Activated CD4-positive, alpha-beta T cell treated with anti-CD3 and anti-CD28 coated beads for 4 hours (primary cell): ENCODE data around the gene TRPV6.

Experiments
- DNase-seq, 2 donors: peaks; one replicate each; pipeline ENCODE4 v3.0.0-alpha.2; 2020

Gene TRPV6

DNA sequence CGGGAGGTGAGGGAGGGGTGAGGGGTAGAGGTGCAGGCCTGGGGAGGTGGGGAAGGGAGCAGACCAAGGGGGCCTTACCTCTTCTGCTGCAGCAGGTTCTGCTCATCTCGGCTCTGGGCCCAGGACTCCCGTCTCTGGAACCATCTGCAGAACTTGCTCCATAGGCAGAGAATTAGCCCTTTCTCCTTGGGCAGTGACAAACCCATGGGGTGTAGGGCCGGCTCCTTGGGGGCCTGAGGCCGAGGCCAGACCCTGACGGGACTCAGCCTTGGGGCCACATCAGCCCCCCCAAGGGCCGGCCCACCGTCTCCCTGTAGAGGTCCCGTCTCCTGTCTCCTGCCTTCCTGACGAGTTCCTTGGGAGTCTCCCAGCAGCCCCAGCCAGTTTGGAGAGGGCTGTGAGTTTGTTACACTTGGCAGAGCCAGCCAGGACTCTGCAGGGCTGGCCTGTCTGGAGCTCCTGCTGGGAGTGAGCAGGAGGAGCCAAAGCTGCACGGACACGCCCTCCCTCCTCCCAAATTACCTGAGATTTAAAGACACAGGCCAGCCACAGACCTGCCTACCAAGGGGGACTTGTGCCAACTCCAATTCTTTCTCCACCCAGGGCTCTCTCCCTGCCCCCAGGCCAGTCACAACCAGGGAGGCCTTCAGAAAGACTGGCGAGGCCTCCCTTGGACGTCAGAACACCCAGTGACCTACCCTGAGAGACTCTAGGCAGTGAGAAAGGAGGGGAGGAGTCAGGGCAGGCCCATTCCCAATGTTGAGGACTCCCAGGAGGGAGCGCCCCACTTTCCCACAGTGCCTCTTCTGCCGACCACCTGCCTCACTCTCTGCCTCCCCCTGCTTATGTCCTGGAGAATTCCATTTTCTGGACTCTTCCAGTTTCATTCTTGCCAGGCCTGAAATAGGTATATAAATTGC is at the start of gene TRPV6:
TSS of gene TRPV6 (minus strand) at position 435 of the 920 bp plus-strand sequence.
- DNase-seq: no peak

DNA sequence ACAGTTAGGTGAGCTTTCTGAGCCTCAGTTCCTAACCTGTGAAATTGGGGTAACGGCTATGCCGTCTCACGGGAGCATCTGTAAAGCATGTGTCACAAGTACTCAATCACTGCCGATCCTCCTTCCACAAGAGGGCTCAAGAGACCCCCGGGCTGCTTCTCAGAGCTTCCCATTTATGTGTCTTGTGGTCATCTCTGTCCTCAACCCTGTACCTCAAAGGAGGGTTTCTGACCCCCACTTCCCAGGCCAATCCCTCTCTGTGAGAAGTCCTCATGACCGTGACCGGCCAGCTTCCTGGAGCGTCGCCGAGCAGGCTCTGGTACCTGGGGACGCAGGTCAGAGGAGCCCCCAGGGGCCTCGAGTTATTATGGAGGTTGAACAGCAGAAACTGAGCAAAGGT is 48.5 kb upstream of the TRPV6 start:
- no peak for DNase-seq

DNA sequence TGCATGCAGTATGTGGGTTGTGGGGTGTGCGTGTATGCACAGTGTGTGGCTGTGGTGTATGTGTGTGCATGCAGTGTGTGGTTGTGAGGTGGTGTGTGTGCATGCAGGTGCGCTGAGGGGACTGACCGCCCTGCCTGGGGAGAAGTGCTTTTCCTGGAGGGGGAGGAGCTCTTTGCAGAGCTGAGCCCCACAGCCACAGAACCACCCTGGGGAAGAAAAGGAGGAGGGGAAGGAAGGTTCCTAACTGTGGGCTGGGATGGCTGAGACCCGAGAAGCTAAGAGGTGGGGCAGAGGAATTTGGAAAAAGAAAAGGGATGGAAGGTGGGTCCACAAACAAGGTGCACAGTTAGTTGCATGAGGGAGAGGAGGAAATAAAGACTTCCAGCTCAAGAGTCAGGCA is 48.1 kb upstream of the TRPV6 start, which contains the start of gene TRPV5:
TSS of gene TRPV5 (minus strand) at position 123 of the 400 bp plus-strand sequence. CDS start 287 bp downstream, outside the sequence.
- DNase-seq: no peak

DNA sequence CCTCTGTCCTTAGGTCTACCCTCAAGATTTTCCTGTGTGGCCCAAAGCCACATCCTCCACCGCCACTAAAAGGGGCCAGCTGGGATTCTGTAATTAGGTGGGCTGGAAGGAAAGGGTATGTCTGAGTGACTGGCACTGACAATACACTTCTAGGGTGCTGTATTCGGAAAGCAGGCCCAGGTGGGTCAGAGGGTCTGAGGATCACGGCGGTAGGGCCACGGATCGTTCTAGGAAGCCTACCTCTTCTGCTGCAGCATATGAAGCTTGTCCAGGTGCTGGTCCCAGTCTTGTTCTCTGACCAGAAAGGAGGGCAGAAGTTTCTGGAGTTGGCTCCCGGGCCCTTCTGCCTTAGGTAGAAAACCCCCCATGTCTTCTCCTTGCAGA is 47.5 kb upstream of the TRPV6 start:
- no peak for DNase-seq

DNA sequence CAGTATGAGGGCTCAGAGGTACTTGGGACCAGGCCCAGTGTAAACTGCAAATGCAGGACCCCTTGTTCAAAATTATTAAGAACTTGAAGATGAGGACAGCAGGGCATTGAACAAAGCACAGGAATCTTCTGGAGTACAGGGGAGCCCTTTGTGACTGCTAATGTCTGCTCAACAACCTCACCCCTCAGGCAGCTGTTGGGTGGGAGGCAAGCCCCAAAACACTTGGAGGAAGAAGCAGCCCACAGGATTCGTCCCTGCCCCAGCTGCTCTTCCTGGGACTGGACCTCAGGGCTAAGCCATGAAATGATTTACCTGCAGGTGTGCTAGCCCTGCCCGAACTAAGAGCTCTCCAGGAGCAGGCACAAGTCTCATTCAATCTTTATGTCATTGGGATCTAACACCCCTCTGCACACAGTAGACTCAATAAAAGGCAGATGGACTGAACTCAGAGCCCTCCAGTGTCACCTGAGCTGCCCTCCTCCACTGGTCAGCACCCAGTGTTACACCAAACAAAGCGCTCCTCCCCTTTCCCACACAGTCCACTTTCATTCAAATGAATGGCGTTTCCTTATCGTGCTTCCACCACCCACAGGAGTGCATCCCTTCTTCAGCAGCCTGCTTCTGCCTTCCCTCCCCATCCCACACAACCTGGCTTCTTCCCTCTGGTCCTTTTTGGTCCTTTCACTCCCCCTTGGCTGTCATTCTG is 47.0 kb upstream of the TRPV6 start:
- no peak for DNase-seq

DNA sequence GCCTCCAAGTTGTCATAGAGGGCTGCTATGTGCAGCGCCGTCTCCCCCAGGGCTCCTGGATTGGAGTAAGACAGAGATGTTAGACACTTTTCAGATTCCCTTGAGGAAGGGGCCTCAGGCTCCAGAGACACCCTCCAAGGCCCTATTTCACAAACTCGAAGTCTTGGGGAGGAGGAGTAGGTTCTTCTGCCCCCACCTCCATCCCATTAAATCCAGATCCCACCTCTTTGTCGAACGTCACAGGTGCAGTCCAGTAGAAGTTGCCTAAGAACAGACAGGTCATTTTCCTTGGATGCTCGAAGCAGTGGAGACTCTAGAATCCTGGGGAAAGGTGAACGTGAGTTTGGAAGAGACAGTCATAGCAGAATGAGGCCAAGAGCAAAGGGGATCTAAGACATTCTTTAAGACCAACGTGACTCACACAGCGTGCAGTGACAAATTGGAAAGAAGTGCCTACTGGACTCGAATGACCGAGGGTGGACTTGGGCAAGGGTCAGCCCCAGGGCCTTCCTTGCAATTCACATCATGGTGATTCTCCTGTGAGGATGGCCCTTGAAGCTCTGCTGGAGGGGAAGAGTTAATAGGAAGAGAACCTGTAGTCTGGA is 44.7 kb upstream of the TRPV6 start:
- no peak for DNase-seq

DNA sequence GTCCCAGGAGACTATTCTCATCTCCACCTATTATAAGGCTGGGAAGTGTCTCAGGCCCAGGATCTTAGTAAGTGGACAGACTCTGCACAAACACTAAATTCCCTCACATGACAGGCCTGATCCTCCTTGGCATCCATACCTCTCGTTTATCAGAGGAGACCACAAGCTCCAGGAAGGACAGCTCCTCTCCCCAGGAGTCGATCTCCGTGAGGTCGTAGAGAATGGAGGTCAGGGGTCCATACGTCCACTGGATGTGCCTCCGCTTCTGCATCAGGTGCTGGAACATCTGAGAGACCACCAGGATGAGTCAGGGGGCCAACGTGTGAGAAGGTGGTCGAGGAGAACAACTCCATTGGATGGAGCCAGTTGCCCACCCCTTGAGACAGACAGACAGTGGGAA is 42.4 kb upstream of the TRPV6 start:
- DNase-seq: no peak

DNA sequence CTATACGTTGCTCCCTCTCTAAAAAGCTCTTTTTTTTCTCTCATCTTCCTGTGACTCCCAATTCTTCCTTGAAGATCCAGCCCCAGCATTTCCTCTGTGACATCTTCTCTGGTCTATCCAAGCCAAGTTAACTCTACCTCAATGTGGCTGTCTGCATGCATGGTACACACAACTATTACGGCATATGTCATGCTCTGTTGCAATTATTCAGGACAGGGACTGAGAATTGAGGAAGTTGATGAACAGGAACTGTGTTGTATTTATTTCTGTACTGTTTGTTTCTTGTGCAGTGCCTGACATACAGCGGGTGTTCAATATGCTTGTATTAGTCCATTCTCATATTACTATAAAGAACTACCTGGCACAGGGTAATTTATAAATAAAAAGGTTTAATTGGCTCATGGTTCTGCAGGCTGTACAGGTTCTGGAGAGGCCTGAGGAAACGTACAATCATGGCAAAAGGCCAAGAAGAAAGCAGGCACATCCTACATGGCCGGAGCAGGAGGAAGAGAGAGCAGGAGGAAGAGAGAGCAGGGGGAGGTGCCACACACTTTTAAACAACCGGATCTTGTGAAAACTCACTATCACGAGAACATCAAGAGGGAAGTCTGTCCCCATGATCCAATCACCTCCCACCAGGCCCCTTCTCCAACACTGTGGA is 41.7 kb upstream of the TRPV6 start:
- DNase-seq: no peak

DNA sequence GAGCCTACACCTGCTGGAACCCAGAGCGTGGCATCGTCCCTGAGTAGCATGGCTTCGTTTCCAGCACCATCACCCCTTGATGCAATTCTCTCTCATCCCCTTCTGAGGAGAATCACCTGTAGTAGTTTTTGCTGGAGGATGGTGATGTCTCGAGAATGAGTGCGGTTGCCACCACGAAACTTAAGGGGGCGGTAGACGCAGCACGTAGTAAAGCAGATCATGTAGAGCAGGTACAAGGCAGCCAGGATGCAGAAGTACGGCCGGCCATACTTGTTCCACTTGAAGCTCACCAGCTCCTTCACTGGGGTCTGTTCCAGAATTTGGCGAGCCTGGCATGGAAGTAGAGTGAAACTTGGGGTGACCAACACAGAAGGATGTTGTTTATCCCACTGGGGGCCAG is 39.9 kb upstream of the TRPV6 start:
- DNase-seq: no peak

DNA sequence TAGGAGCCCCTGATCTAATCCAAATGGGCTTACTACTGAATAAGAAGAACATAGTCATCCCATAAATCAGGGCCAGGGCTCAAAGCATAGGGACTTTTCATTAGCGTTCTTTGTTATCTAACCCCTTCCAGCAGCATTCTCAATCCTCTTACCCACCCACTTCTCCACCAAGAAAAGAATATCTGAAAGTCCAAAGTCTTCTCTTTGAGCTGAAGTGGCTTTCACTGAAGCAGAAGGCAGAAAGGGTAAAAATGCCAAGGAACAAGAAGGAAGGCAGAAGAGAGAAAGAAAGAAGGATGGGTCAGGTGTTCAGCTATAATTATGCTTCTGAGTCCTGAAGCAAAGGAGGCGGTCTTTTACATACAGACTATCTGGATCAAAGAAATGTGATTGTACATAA is 37.8 kb upstream of the TRPV6 start:
- no peak for DNase-seq

DNA sequence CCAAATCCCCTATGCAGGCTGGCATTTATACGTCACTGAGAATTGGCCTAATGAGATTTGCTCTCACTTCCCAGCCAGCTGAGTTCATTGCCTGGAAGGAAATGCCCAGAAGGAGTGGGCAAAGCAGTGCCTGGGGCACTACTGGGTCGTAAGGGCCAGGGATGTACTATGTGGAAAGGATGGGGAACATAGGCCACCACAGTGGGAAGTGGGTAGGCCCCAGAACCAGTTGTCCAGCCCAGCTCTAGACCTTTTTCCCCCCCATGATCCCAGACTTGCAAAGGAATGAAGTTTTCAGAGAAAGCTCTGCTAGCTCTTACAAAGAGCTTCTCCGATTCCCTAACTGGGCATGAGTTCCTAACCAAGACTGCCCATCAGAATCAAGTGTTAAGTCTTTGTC is 34.1 kb upstream of the TRPV6 start:
- DNase-seq: no peak

DNA sequence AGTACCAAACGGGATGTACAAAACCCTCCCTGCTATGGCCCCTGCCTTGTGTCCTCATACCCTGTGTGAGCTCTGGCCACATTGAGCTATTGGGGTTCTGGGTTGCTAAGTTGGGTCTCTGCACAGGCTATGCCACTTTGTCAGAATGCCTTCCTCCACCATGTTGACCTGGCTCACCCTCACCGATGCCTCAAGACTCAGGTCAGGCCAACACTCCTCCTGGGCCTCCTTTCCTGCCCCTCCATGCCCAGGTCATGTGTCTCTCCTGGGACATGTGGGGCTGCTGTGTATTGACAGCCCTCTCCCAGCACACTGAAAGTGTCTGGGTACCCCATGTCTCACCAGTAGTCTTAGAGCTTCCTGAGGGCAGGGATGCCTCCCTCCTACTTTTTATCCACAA is 33.4 kb upstream of the TRPV6 start:
- no peak for DNase-seq

DNA sequence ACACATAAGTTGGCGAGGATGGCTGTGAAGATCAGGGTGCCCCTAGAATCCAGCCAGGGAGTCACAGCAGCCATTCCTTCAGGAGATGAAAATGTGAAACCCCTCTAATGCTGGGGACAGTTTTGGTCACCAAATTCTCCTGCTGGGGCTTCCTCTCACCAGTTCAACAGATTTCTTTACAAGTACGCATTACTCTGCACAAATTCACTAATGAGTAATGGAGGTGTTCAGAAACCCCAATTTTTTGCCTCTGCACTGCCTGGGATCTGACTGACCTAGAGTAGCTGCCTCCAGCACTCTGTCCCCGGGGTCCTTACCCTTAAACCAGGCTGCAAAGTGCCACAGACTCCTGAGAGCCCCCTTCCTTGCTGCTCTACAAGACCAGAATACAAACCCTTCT is 31.9 kb upstream of the TRPV6 start:
- DNase-seq: no peak

DNA sequence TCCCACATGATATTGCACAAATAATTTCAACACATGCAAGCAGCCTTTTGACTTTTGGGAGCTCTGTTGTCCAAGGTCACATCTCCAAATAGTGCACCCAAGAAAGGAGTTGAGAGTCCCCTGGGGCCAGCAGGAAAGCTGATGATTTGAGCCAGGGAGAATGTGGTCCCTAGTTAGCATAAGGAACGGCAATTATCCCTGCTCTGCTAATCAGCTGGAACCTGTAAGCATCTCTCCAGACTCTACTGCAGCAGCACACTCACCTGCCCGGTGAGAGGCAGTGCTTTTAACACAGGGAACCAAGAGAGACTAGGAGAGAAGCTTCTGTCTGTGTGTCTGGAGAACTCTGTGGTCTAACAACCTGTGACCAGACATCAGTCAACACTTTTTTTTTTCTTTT is 31.0 kb upstream of the TRPV6 start:
- DNase-seq: no peak

DNA sequence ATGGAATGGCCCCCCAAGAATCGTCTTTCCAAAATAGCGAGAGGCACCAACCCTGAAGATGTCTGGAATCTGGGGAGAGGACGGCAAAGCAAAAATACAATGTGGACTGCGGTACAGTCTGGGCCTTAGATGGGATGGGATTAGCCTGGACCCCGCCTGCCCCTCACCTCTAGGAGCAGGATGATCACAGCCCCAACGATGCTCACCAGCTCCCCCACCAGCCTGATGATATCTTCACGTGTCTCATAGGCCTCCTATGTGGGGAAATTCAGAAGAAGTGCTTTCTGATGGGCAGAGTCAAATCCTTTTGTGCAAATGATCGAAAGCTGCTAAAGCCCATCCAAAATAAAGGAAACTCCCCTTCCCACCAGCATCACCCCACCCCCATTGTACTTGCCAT is 29.8 kb upstream of the TRPV6 start:
- DNase-seq: no peak

DNA sequence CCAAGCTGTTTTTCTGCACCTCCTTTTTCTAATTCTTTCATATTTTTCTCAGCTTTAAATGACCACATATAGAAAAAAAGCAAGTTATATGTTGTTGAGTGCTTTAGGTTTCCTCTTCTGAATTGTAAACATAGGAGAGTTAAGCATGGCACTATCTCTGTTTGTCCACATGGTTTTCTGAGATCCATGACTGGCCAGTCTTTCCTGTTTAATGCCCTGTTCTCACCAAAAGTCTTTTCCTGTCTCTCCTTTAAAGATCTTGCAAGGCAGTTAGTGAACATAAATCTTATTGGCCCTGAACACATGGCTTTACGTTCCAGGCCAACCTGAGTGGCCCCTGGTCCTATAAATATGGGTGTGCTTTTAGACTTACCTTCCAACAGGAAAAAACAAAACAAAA is 28.6 kb upstream of the TRPV6 start:
- DNase-seq: no peak

DNA sequence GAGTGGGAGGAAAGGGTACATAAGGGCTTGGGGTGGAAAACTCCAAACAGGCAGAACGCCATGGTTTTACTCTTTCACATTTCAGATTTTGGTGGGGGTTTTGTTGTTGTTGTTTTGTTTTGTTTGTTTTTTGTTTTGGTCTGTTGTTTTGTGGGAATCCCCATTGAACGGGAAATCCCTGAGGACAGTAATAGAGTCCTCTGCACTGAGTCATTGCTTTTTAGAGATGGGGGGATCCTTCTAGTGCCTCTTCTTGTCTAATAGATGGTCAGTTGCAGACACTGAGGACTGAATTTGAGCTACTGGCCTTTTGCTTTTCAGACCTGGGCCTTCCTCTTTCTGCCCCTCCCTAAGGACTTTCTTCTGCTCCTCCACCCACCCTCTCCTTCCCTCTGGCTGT is 28.0 kb upstream of the TRPV6 start:
- no peak for DNase-seq

DNA sequence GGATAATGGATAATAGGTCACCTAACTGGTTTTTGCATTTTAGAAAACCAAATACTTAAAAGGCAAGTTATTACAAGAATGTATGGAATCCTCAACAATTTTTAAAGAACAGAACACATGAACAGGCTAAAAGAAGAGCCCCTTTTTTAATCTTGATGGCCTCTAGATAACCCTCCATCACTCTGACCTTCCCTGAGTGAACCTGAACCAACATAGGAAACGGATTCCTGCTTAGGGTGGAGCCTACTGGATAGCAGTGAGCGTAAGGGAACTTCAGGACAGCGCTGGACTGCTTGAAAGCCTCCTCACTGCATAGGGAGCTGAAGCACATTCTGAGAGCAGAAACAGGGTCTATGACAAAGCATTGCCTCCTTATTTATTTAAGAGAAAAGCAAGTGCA is 27.5 kb upstream of the TRPV6 start:
- DNase-seq: no peak

DNA sequence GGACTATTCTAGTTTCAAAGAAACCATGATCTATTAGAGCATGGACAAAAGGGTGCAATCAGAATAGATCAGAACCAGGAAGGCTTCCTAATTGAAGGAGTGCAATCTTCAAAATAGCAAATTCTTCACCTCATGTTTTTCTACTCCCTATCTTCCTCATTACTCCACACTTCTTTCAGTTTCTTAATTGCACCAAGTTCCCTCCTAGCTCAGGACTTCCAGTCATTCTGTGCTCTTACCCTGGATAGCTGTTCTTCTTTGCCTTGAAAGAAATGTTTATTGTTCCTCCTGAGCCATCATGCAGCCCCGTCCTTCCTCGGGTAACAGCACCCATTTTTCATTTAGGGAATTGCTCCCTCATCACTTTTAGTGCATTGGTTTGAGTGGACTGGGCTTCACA is 24.9 kb upstream of the TRPV6 start:
- no peak for DNase-seq

DNA sequence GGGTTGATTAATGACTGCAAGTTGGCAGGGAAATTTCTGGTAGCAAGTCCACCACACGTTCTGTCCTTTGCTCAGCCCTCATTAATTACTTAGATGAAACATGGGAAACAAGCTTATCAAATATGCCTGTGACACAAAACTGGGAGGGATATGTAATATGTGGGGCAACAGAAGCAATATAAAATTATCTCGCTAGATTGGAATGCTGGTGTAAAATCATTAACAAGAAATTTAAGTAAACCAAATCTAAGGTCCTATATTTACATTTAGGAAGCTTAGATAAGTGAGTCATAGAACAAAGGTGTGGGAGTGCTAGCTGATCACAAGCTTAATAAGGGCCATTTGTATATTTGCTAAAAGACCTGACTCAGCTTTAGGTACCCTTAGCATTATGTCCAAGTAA is 24.5 kb upstream of the TRPV6 start:
- DNase-seq: no peak

DNA sequence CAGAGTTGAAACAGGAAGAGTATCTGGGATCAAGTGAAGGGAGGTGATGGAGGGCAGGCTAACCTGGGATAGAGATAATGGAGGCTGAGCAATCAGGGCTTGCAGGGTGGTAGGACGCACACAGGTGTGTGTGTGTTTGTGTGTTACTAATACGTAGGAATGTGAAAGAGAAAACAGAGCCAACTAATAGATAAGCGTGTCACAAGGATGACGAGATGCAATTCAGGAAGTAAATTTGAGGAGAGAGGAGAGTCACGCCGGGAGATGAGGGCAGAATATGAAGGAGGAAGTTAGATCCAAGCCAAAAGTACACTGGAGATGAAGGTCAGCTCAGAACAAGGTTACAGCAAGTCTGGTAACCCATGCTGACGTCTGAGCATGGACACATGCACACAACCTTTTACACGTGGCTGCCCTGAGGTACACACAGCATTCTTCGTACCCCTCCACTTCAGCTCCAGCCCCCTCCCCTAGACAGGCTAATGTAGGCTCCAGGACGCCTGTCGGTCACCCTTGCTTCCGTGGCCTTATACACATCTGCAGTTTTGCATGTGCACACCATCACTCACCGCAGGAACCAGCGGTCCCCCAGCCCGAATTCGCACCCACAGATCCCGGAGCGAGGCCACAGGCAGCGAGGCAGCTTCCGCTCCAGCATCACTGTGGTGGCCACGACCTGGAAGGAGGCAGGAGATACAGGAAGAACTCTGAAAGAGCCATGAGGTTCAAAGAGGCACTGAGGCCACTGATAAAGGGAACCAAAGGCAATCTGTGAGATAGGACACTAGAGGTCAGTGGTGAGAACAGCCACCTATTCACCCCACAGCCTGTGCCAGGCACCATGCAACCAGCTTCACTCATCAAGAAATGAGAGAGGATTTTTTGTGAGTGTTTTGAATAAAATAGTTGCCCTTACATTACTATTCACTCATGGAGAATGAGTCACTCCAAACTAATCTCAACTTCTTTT is 23.7 kb upstream of the TRPV6 start:
- no peak for DNase-seq

DNA sequence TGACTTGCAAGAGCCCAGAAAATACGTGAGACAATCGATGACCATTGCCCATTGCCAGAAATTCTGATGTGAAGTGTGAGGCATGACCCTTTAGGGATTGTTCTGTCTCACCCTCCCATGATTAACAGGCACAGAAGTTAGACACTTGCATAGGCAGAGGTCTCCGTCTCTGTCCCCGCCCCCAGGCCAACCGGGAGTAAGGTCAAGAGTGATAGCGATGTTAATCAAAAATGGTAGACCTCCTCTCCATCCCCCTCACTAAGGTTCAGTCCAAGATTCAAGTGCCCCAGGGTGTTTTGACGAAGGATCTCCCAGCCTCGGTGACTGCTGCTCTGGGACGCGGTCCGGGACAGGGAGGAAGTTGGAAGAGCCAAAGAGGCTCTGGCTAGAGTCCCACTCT is 22.7 kb upstream of the TRPV6 start:
- DNase-seq: no peak
